Femur (tissue), 1 donor: ENCODE data around the gene URB2.

Experiments
- DNase-seq: peaks from one replicate; pipeline ENCODE4 v3.0.0-alpha.2; 2017

The URB2 gene

DNA sequence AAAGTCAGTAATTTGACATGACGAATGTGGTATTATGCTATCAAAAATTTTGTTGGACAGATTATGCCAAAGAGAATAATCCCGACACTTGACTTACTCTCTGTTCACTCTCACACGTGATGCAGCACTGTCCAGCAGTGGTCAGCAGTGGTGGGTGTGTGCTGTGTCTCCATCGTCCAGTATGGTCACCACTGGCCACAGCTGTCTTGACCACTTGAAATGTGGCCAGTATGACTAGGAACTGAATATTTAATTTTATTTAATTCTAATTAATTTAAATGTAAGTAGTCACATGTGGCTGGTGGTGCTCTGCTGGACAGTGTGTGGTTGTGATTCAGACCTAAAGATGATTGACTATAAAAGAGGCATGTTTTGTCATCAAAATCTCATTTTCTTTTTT is 24.0 kb downstream of the URB2 start:
- no peak for DNase-seq

DNA sequence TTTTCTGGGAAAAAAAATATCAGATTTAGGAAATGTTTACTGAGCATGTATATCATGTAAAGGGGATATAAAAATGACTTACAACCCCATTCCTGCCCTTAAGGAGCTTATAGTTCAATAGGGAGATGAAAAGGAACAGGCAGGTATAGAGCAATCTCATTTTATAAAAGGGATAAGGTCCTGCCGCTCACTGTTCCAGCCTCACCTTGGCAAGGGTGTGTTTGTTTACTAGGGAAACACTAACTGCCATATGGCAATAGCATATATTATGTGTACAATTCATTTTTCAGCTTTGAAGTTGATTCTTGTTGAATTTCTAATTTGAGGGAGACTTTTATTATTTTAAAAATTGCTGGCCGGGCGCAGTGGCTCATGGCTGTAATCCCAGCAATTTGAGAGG is 25.5 kb downstream of the URB2 start:
- no peak for DNase-seq

DNA sequence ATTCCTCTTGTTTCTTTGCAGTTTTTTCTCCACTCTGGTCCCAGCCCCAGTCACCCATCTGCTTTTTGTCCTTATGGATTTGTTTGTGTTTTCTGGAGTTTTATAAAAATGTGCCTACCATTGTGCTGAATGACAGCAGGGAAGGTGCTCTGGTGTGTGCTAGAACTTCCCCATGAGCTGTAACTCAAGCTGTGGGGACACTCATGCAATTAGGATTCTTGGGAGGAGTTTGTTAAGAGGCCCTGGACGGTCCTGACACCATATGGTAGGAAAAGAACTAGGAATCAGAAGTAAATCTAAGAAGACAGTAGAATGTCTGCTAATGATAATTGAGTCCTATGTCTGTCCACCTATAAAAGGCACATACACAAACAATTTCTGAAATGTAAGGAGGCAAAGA is 27.4 kb downstream of the URB2 start:
- no peak for DNase-seq

DNA sequence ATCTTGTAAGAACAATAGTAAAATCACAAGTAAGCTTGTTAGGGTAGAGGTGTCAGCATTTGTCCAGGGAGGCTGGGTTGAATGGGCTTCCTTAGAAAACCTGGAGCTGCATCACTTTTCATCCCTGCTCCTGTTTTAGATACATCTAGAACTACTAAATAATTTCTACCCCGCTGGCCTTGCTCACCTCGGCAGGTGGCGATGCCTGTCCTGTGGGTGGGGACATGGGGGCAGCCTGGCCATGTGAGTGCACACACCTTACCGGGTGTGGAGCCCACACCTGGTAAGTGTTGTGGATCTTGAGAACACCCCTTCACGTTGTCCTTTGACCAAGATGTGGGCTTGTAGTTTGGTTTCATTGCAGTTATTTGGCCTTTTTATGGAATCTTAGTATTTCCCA is 29.7 kb downstream of the URB2 start:
- DNase-seq = no peak

DNA sequence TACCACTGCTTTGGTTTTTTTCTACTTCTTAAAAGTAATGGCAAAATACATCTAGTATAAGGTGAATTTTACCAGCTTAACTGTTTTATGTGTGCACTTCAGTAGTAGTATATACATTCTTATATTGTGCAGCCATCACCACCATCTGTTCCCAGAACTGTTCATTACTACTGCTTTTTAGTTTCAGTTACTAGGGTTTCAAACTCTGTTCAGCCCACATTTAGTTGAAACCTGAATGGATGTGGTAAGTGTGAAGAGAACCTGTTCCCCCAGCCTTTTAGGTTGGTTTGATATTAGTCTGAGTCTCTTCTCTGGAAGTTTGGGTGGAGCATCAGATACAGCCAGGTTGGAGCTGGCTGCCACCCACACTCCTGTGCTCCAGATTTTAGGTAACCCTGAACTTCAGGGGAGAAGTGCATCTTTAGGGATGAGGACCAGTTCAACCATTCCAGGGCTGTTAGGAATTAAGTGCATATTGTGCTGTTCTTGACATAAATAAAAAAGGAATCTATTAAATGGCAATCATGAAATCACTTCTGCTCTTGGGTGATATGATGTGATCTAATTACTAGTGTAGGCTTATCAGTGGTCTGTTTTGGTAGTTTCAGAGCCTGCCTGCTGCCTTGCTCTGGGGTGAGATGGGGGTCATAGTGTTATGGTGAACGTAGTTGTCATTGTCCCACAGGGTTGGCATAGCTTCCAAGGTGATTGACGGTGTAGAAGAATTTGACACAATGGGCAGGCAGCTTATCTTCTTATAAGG is 32.1 kb downstream of the URB2 start:
- no peak for DNase-seq

DNA sequence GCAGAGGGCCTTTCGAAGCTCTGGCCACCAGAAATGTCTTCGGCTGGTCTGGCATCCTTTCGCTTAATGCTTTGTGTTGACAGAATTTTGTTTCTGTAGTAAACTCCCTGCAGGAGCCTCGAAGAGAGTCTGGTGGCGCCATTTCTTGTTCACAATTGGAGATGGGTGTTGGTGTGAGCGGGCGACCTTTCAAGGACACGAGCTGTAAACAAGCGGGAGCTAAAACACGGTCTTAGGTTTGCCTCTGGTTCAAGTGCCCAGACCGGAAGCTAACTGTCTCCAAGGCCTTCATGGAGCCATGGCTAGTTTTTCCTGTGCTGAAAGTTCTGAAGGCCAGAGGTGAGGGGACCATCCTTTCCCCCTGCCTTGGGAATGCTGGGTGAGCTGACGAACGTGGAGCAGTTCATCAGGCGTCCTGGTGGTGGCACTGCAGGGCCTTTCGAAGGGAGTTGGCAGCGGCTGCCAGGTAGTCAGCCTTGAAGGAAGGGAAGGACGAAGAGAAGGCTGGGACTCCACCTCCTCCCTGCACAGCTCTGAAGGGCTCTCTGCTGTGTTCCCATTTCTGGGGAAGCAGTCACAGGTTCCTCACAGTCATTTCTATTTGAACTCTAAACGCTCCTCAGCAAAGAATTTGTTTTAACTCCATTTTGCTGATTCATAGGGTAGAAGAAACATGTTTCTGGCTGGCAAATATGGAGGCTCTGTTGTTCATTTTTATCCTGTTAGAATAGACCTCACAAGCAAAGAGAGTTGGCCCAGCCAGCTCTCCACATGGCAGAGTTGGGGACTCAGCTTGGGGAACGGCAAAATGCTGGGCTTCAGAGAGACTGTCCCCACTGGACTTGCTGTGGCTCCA is 35.2 kb downstream of the URB2 start:
- DNase-seq = peak; percentile 87

DNA sequence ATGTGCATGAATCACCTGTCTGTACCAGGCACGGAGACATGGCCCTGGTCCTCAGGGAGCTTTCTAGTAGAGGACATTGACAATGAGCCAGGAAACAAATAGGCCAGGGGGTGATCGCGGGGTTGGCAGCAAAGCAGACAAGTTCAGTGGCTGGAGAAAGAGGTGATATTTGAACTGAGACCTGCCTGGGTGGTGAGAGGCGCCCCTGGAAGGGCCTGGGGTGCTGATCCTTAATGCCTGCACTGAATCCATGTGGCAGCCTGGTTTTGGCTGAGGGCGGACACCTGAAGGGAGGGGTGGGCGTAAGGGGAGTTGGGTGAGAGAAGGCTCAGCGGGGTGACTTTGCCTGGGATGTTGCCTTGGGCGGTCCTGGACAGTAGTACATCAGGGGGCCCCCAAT is 35.9 kb downstream of the URB2 start:
- no peak for DNase-seq

DNA sequence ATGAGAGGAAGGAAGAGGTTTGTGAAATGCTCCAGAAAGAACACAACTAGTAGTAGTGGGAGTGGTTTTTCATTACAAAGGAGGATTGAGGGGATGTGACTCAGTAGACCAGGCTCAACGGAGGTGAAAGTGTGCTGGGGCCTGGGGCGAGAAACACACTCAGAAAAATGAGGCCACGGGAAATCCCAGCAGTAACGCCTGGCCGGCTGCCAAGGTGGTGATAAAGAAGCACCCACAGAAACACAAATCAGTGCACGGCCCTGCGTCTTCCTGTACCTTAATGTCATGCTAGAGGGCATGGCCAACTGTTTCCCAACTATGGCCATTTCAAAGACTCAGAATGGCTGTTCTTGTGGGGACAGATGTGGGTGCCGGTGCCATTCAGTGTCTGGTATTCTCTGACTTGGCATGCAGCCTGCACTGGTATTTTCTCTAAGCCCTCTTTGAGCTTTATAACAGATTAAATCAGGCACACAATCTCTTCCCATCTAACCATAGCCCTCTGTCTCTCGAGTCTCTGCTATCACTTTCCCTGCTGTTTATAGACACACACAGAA is 38.2 kb downstream of the URB2 start:
- DNase-seq = no peak

DNA sequence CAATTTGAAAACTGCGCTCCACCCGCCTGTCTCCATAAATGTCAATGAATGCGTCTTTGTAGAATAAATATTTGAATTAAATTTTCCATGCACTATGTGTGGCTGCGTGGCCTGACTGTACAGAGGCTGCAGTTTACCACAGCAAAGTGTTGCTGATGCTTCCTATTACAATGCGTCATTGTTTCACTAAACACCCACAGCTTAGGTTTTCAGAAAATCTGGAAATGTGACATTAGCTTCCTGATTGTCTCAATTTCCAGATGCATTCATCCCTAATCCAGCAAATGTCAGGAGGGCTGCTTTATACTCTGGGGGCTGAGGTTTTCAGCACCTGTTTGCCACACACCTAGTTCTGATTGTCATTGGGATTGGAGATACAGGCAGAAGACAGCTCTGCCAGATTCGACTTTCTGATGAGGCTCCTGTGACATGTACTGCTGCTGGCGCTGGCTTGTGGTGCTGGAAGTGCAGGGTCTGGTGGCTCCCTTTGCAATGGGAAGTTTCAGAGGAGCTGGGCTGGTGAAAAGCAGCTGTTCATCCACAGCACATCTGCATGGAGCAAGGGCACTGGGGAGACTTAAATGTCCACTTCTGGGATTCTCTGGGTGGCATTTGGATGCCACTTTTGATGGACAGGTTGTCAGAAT is 40.0 kb downstream of the URB2 start:
- no peak for DNase-seq

DNA sequence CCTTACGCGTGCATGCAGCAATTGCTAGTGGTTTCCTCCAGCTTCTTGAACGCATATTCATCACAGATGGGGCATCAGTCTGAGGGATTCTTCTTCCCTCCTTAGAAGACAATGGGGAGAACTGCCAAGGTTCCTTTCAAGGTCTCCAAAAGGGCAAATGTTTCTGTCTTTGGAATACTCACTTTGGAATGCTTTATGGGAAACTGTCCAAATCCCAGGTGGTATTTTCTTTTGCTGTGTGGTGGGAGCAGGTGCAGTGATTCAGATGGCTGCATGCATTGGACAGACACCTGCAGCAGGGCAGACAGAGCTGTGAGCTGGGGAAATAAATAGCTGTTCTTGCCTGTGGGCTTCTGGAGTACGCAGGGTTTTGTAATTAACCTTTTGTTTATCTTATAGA is 40.5 kb downstream of the URB2 start:
- DNase-seq = no peak

DNA sequence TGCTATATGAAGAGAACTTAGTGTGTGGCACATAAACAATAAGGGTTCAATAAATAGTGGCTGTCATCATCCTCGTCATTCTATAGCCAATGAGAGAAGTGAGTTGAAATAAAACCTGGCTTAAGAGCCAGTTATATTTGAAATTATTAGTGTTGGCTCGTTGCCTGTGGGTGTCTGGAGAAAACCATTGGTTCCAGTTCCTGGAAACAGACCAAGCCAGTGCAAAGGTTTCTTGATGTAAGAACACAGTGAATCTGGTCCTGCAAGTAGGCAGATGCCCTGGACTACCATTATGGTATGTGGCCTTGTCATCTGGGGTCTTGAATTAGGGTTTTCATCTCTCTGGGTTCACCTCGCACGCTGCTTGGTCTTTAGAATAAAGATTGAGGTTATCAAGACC is 43.3 kb downstream of the URB2 start:
- DNase-seq = no peak

DNA sequence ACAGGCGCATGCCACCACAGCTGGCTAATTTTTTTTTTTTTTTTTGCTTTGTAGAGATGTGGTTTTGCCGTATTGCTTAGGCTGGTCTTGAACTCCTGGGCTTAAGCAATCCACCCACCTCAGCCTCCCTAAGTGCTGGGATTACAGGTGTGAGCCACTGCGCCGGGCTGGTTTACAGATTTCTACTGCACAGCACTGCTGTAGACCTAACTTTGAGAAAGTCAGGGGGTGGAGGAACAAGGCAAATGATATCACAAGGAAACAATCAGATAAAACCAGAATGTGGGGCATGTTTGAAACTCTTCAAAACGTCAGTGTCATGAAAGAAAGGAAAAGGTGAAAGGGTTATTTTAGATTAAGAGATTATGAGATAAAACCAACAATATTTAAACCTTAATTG is 45.3 kb downstream of the URB2 start:
- no peak for DNase-seq

DNA sequence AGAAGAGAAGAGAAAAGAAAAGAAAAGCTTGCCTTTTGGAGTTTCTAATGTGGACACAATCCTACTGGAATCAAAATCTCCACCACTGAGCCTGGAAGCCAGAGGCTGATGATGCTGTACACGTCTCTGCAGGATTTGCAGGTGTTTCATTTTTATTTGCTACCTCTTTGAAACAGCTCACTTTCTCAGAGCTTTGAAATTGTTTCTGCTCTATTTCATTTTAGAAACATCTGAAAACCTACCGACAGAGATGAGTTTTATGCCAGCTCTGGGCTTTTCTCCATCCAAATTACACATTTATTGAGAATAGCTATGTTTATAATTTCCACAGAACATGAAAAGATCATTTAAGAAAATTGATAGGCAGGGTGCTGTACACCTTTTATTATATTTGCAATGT is 46.2 kb downstream of the URB2 start:
- no peak for DNase-seq

DNA sequence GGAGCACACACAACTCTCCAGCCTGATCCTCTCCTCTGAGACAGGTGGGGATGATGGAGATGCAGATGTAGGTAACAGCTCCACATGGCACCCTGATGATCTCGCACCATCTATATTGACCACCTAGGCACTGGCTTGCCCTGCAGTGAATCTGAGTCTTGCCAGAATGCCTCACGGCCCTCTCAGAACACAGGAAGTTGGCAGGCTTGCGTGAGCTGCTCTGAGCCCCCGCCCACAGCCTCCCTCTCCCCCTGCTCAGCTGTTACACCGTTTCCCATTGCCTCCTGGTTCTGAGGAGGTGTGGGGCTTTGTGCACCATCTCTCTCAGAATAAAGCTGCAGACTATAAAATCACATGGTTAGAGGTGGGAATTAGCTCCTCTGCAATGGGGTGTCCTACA is 48.0 kb downstream of the URB2 start:
- DNase-seq = no peak

DNA sequence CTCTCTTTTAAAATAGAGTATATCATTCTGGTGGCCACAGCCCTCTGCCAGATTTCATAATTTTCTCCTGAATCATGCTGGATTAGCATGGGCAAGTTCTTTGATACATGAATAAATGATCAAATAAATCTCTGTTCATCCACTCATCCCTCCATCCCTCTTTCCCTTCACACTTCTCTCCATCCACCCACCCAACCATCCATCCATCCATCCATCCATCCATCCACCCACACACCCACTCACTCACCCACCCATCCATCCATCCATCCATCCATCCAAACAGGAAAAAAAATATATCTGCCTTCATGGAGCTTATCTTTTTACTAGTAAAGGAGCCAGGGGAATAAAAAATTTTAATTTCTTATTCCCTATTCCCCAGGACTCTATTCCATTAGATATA is 49.3 kb downstream of the URB2 start:
- DNase-seq = no peak

DNA sequence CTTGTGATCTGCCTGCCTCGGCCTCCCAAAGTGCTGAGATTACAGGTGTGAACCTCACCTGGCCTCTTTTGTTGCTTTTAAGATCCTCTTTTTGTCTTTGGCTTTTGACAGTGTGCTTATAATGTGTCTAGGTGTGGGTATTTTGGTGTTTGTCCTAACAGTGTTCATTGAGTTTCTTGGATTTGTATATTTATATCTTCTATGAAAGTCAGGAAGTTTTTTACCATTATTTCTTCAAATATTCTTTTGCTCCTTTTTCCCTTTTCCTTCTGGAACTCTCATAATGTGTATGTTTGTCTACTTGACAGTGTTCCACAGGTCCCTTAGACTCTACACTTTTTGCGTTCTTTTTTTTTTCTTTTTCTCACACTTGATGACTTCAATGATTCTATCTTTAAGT is 59.1 kb downstream of the URB2 start:
- DNase-seq = no peak

DNA sequence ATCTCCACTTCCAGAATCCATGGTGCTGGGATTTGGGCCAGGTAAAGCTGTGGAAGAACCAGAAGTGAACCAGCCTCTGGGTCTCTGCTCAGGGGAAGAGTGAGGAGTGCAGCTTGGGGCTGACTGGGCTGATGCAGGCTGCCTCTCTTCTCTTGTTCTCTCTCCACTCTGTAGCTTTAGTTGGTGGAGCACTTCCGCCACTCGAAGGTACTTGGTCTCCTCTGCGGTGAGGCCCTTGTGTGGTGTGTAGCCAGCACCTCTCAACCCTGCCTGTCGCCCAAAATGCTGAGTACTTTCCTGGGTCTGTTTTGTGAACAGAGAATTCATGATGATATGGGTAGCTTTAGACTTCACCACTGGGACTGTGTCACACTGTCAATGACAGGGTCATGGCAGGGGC is 63.2 kb downstream of the URB2 start:
- no peak for DNase-seq

DNA sequence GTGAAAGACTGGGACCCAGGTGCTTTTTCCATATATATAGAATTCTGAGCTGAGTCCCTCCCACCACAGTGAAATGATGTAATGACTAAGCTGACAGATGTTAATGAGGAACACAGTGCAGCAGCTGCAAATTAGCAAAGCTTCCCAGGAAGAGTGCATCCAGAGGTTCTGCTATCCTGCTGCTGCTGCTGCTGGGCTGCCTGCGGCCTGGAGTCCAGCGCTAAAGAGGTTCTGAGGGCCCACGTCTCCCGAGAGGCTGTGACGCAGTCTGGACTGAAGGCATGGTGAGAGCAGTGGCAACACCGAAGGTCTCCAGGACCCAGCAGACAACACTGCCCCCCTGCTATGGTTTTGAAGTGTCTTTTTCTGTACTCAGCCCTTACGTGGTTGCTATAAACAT is 63.9 kb downstream of the URB2 start:
- peak; percentile 59 for DNase-seq

DNA sequence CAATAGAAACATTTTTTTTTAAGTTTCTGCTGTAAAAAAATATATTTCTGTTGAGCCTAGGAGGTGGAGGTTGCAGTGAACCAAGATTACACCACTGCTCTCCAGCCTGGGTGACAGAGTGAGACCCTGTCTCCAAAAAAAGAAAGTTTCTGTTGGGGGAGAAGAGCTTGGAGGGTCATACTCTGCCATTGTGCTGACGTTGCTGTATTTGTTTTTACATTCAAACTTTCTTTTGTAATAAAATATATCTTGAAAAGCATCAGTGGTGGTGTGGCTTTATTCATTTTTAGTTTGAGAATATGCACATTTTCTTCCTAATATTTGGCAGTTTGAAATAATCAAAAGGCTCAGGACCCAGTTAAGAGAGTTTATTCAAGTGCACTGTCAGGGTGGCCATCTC is 64.6 kb downstream of the URB2 start:
- no peak for DNase-seq

DNA sequence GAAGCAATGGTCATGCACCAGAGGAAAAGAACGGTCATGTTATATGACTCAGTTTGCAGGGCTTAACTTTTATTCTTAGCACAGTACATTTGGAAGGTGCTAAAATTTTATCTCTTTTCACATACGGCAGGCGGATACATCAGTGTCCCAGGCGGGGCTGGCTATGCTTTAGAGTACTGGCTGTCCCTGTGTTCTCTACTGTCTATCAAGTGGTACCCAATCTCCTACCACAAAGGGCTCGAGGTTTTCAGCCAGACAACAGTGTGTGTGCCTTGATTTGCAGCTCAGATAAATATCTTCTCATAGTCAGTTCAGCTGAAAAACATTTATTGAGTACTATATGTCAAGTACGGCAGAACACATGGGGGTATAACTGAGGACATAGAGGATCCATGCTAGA is 65.3 kb downstream of the URB2 start:
- no peak for DNase-seq

DNA sequence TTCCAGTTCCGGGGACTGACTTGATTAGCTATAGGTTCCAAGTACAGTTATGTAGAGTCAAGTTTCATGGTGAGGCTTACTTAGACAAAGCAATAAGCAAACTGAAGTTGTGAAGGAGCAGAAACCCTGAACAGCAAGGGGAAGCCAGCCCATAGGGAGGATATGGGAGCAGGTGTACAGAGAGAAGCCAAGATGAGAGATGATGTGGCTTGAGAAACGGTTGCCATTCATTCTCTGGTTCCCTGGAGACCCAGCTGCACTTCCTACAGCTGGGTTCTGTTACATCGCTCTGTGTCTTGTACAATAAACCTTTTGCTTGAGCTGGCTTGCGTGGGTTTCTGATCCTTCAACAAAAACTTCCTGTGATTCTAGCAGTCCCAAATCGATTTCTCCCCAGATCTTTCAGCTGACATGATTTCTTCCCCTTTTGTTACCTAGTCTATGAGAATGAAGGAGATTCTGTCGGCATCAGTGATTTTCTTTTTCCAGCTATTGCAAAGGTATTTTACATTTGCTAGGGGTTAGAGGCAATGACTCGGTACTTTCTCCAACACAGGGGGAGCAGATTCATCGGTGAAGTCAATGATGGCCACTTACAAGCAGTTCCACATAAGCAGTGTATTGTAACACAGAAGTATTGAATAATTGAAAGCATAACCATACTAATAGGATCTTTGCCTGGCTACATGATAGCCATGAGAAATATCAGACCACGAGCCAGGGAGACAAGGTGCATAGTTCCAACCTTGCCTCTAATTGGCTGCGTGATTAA is 67.3 kb downstream of the URB2 start:
- peak; percentile 74 for DNase-seq

DNA sequence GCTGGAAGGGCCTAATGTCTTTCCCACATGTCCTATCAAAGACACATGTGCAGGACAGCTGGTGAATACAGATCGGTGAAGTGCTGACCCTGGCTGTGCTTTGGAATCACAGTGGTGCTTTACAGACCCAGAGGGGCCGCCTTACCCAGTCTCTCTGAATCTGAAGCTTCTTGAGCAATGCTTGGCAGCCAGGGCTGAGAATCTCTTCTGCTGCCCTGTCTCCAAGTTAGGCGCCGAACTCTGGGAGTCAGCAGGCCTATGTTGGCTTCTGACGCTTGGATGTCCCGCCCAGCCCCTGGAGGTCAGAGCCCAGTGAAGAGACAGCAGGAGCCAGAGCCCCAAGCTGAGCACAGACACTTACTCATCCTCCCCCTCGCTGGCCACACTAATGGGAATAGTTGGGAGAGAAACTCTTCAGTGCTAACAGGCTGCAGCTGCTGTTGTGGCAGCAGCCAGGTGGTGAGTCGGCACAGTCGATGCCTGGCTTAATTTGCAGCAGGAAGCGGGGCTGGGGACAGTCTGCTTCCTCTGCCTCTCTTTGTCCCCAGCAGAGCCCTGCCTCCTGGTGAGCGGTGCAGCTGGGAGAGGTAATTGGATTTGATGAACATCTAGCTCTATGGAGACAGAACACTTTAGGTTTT is 68.1 kb downstream of the URB2 start:
- DNase-seq = peak; percentile 80
